Natural killer cell (primary cell): ENCODE results near the gene RASGRP2. TPM values are rescaled to one million over a fixed set of nuclear protein-coding genes. Genes with fewer than 3 reads are reported as not detected.

Experiments used
- ATAC-seq, 3 donors: fragments of 150-1000 bp in 2 of 3; fragments of 200-7000 bp in 1 of 3; cut with Tn5 transposase; 1 replicate in 1 of 3; 2 replicates in 2 of 3; pipeline ENCODE4 v1.10.0; 2021; ENCODE audit warnings: mild to moderate bottlenecking in 2 of 3, moderate library complexity in 2 of 3
- DNase-seq, 2 donors: peaks; one replicate each; pipeline versions ENCODE4 v3.0.0 to v3.0.0-alpha.2; 2013 to 2021; ENCODE audit warnings: mixed read lengths in 1 of 2
- H3K27ac ChIP-seq: one replicate; pipeline ENCODE4 v1.5.1; 2013; ENCODE audit warnings: mild to moderate bottlenecking, low read length
- H3K27me3 ChIP-seq: one replicate; pipeline ENCODE4 v1.6.1; 2013; ENCODE audit warnings: low read length; ENCODE audit not compliant: control insufficient read depth, insufficient read depth
- H3K36me3 ChIP-seq: one replicate; pipeline ENCODE4 v1.6.1; 2013; ENCODE audit warnings: low read length; ENCODE audit not compliant: control insufficient read depth, insufficient read depth
- H3K4me1 ChIP-seq: one replicate; pipeline ENCODE4 v1.6.1; 2013; ENCODE audit warnings: low read length; ENCODE audit not compliant: control insufficient read depth, insufficient read depth
- H3K4me3 ChIP-seq: one replicate; pipeline ENCODE4 v1.5.1; 2013; ENCODE audit warnings: low read length
- H3K9me3 ChIP-seq: one replicate; pipeline ENCODE4 v1.6.1; 2013; ENCODE audit warnings: low read length; ENCODE audit not compliant: control insufficient read depth, insufficient read depth
- H3K27ac Mint-ChIP-seq, 2 donors: one replicate each; pipeline ENCODE4 v1.8.0; 2022; ENCODE audit warnings: mild to moderate bottlenecking in 2 of 2, mixed read lengths in 2 of 2, moderate library complexity in 1 of 2
- H3K27me3 Mint-ChIP-seq, 2 donors: one replicate each; pipeline ENCODE4 v1.8.0; 2022; ENCODE audit warnings: low read depth in 2 of 2, mixed read lengths in 2 of 2
- H3K36me3 Mint-ChIP-seq: one replicate; pipeline ENCODE4 v1.8.0; 2022; ENCODE audit warnings: mixed read lengths
- H3K4me1 Mint-ChIP-seq, 2 donors: one replicate each; pipeline ENCODE4 v1.8.0; 2022; ENCODE audit warnings: mixed read lengths in 2 of 2
- H3K4me3 Mint-ChIP-seq: one replicate; pipeline ENCODE4 v1.8.0; 2022; ENCODE audit warnings: mild to moderate bottlenecking, moderate library complexity, mixed read lengths
- H3K9me3 Mint-ChIP-seq, 2 donors: one replicate each; pipeline ENCODE4 v1.8.0; 2022; ENCODE audit warnings: mixed read lengths in 2 of 2
- CTCF ChIP-seq: fragments of 200-600 bp; IDR thresholded peaks from one replicate; pipeline ENCODE4 v1.8.0; 2022; ENCODE audit warnings: antibody characterized with exemption
- whole genome bisulfite sequencing: methylation state at CpG from one replicate; pipeline ENCODE4 v1.1.7; 2013; ENCODE audit warnings: missing lambda C conversion rate; ENCODE audit not compliant: insufficient coverage; 5-methylcytosine and 5-hydroxymethylcytosine counted together
- intact Hi-C: fragments of 100-400 bp; cut with micrococcal nuclease; formaldehyde crosslinking; loops from one replicate; pipeline ENCODE4 v1.14.2; 2022
- total RNA-seq, 4 donors: library from RNA; stranded (reverse); fragments of 120-200 nt in 1 of 4; gene quantifications; one replicate each; pipeline versions ENCODE4 v1.2.3 to v1.2.4, GENCODE V29; 2013 to 2022

The RASGRP2 gene
- 100 to 1,000 TPM; 371 to 417 (median 394) TPM for total RNA-seq
- total RNA-seq (2013), result 268 TPM

- Mint-ChIP-seq H3K27ac (peak within 1 kb of the TSS; percentile 98), H3K36me3 (no peaks in the 10 kb centered on the region), H3K9me3 (no peaks in the 10 kb centered on the region), H3K4me3 (peak within 1 kb of the TSS; percentile 99), H3K4me1 (peaks cover 33 to 73% of the 10 kb centered on the region in 2 donors), H3K27me3 (no peaks in the 10 kb centered on the region)
- Histone ChIP-seq H3K9me3 (no peaks in the 10 kb centered on the region), H3K27ac (peak within 1 kb of the TSS; percentile 85), H3K4me3 (peak within 1 kb of the TSS; percentile 63), H3K27me3 (no peaks in the 10 kb centered on the region), H3K36me3 (peaks cover 27% of the 10 kb centered on the region), H3K4me1 (peaks cover 48% of the 10 kb centered on the region)
- intact Hi-C loops, result loop anchor here (1.0 to 5.0 kb wide), 3 partner anchors 23 to 68 kb away; partner anchors contain the start of genes MEN1 and SF1
- DNase-seq, result peak; percentile 91 to 92
- ATAC-seq, result peak; percentile 59 to 80 (median 62)
- WGBS, result under 1% methylated on average over 57 of the region's 57 CpGs
- TF ChIP-seq CTCF, result peak; percentile 62
These were observed at the start of gene RASGRP2 for GRCh38 chr11:64743591-64744543. TSS of gene RASGRP2 (minus strand) at chr11:64744142. CDS start at chr11:64742866, 1,276 bp downstream.

GRCh38 chr11:64792482-64792881, 48.5 kb upstream of the RASGRP2 start:
- WGBS, result 95% methylated on average over 2 of the region's 4 CpGs
- ATAC-seq (no peak), DNase-seq (no peak)
- H3K9me3 ChIP-seq, result no peaks in the 10 kb centered on the region
- Mint-ChIP-seq H3K27me3 (no peaks in the 10 kb centered on the region), H3K27ac (no peak overlapping the region), H3K4me3 (no peak overlapping the region), H3K9me3 (no peaks in the 10 kb centered on the region), H3K36me3 (no peaks in the 10 kb centered on the region), H3K4me1 (peaks cover 6 to 10% of the 10 kb centered on the region in 2 donors)
- H3K36me3 ChIP-seq, result peaks cover 34% of the 10 kb centered on the region
- no peak overlapping the region for H3K27ac ChIP-seq
- H3K4me3 ChIP-seq, result no peak overlapping the region
- TF ChIP-seq CTCF, result no peak
- no peaks in the 10 kb centered on the region for H3K4me1 ChIP-seq
- intact Hi-C loops, result no loop called here
- no peaks in the 10 kb centered on the region for H3K27me3 ChIP-seq

- Mint-ChIP-seq H3K27me3 (no peaks in the 10 kb centered on the region), H3K36me3 (no peaks in the 10 kb centered on the region), H3K4me1 (peaks cover 6 to 10% of the 10 kb centered on the region in 2 donors), H3K4me3 (no peak overlapping the region), H3K27ac (no peak overlapping the region), H3K9me3 (no peaks in the 10 kb centered on the region)
- TF ChIP-seq CTCF, result no peak
- peaks cover 29% of the 10 kb centered on the region for H3K36me3 ChIP-seq
- DNase-seq, result no peak
- no peak overlapping the region for H3K27ac ChIP-seq
- no peaks in the 10 kb centered on the region for H3K27me3 ChIP-seq
- intact Hi-C loops, result no loop called here
- WGBS, result 97% methylated on average over 14 of the region's 14 CpGs
- no peak overlapping the region for H3K4me3 ChIP-seq
- H3K9me3 ChIP-seq, result no peaks in the 10 kb centered on the region
- ATAC-seq, result no peak
- H3K4me1 ChIP-seq, result no peaks in the 10 kb centered on the region
These were observed 47.9 kb upstream of the RASGRP2 start for GRCh38 chr11:64791781-64792291.
